GM12892 (cell line): ENCODE data around the gene LUC7L.

Source experiments
- DNase-seq: peaks from one replicate; pipeline ENCODE4 v3.0.0; 2011; ENCODE audit not compliant: insufficient read length
- FAIRE-seq: peaks from 2 replicates; lab custom pipeline; 2011; peaks lifted over from hg19 to GRCh38; lab: Jason Lieb, UNC
- POLR2A ChIP-seq: IDR thresholded peaks from 2 replicates; pipeline ENCODE4 v1.6.1; 2011; ENCODE audit warnings: low read depth, low read length, control low read depth
- POLR2AphosphoS5 ChIP-seq: IDR thresholded peaks from 2 replicates; pipeline ENCODE4 v1.6.1; 2011; ENCODE audit warnings: low read depth, low read length, control low read depth
- TAF1 ChIP-seq: IDR thresholded peaks from 2 replicates; pipeline ENCODE4 v1.6.1; 2011; ENCODE audit warnings: low read depth, mild to moderate bottlenecking, control low read depth, low read length, borderline replicate concordance

The LUC7L gene

DNA sequence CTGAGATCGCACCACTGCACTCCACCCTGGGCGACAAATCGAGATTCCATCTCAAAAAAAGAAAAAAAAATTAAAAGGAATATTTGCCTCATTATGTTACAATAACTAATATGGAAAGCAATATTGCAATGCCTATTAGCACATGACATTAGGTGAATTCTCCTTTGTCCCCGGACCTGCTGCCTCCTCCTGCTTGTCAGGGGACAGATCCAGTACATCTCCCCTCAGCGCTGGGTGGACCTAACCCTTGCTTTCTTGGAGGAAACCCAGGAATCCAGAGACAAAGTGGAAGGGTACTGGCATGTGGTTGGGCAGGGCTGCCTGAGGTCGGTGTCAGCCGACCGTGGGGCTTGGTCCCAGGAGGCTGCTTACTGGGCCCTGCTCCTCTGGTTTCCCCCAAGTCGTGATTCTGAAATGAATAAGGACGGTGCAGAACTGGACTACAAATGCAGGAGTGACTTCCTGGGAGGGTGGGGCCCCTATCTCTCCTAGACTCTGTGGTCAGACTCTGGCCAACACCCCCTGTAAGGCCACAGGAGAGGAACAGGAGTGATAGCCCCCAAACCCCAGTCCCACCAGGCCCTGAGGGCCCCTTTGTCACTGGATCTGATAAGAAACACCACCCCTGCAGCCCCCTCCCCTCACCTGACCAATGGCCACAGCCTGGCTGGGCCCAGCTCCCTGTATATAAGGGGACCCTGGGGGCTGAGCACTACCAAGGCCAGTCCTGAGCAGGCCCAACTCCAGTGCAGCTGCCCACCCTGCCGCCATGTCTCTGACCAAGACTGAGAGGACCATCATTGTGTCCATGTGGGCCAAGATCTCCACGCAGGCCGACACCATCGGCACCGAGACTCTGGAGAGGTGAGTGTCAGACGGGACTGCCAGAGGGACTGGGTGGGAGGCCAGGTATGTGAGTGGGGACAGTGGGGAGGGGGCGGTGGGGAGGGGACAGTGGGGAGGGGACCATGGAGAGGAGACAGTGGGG is 76.8 kb downstream of the LUC7L start, which contains the start of gene HBZ:
TSS of gene HBZ (plus strand) at position 504 of the 988 bp plus-strand sequence. CDS start at position 770, 266 bp downstream.
- no peak for DNase-seq
- TF ChIP-seq POLR2A (no peak), POLR2AphosphoS5 (no peak), TAF1 (no peak)
- FAIRE-seq, result no peak

DNA sequence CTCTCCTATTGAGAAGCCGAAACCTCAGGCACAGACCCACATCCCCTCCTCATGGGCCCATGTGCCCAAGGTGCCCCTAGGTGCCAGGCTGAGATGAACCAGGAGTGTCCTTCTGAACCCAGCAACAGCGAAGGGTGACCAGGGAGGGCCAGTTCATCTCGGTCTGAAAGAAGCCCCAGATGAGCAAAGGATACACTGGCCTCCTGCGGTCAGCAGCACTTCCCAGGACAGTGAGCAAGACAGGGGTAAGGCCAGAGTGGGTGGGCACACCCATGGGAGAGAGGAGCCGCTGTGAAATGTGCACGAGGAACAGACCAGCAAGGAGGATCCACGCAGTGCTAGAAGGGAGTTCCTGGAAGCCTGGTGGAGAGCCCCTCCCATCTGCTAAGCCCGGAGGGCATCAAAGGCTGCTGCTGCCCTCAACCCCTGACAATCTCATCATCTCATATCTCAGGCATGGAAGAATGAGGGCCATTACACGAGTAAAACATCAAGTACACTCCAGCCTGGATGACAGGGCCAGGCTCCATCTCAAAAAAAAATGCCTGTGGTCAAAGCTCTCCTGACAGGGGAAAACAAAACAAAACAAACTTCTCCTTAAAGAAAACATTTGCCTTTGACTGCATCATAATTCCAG is 80.1 kb downstream of the LUC7L start:
- FAIRE-seq, result no peak
- TF ChIP-seq TAF1, result no peak
- TF ChIP-seq POLR2AphosphoS5, result no peak
- TF ChIP-seq POLR2A, result no peak
- no peak for DNase-seq

DNA sequence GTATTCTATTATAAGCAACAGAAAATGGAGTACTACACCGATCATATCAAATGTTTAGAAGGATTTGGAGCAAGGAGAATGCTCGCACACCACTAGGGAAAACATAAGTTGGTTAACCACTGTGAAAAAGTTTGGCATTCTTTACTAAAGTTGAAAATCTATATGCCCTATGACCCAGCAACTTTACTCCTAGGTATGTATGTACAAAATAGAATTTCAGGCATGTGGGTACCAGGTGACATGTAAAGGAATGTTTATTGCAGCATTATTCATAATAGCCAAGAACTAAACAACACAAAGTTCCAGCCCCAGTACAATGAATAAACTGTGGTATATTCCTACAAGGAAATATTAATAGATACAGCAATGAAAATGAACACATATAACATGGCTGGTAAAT is 82.6 kb downstream of the LUC7L start:
- no peak for FAIRE-seq
- no peak for DNase-seq
- no peak for TF ChIP-seq POLR2A
- no peak for TF ChIP-seq POLR2AphosphoS5
- no peak for TF ChIP-seq TAF1

DNA sequence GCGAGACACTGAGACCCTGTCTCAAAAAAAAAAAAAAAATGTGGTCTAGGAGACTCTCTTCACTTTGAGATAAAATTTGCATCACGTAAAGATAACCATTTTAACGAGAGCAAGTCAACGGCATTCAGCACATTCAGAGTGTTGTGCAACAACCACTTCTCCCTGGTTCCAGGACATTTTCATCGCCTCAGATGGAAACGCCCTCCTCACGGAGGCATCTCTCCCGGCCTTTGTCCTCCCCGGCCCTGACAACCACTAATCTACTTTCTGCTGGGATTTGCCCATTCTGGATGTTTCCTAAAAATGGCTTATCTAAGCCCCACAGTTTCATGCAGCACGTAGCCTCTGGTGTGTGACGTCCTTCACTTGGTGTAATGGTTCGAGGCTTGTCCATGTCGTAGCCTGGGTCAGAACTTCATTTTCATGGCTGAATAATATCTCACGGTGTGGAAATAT is 84.4 kb downstream of the LUC7L start:
- DNase-seq, result no peak
- no peak for TF ChIP-seq POLR2A
- TF ChIP-seq TAF1, result no peak
- TF ChIP-seq POLR2AphosphoS5, result no peak
- no peak for FAIRE-seq

DNA sequence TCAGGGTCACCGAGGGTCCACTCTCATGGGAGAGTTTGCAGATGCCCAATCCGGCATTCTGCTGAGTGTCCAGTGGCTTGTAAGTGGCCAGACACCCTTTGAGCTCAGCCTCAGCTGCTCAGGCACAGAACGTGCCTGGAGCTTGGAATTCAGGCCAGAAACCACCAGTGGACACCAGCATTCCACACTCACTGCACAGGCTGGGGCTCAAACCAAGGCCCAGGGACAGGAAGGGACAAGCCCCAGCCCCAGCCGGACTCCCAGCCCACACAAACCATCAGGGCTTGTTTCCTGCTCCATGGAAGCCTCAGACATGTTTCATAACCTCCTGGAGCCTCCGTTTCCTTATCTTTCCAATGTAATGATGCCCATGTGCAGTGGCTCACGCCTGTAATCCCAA is 85.8 kb downstream of the LUC7L start:
- FAIRE-seq (no peak), DNase-seq (no peak)
- TF ChIP-seq POLR2A (no peak), POLR2AphosphoS5 (no peak), TAF1 (no peak)

DNA sequence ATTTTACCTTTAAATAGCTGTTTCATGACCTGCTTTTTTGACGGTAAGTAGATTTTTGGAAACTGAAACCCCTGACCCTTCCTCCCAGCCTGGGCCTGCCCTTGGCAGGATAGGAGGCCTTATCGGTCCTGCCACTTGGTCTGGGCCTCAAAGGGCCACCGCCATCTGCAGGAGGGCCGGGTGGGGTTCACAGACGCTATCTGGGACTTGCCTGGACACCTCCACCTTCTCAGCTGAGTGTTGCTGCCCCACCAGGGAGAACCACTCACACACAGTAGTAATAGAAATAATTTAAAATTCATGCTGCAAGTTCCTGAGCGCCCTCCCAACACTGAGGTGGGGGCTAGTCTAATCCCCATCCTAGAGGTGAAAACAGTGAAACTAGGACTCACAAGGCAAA is 86.2 kb downstream of the LUC7L start:
- FAIRE-seq, result no peak
- DNase-seq, result no peak
- TF ChIP-seq POLR2A (no peak), POLR2AphosphoS5 (no peak), TAF1 (no peak)

DNA sequence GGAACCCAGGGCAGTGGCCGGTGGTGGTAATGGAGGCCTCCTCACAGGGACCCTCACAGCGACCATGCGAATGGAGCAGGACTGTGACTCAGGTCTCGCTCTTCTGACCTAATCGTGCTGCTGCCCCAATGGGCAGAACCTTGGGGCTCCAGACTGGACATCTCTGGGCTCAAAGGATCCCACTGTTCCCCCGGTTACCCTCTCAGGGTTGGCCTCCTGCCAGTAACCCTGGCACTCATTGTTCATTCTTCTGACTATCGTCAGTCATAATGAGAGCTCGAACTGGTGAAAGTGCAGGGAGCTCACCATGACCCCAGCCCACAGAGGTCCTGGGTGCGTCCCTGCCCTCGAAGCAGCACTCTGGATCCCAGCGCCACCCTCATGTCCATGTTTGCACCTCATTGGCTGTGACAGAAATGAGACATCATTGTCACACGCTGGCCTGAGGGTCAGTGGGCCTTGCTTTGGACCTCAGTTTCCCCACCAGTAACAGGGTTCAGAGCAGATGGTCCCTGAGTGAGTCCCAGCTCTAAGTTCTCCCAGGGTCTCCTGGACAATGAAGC is 86.8 kb downstream of the LUC7L start:
- DNase-seq, result no peak
- FAIRE-seq, result no peak
- no peak for TF ChIP-seq TAF1
- TF ChIP-seq POLR2A, result no peak
- no peak for TF ChIP-seq POLR2AphosphoS5

DNA sequence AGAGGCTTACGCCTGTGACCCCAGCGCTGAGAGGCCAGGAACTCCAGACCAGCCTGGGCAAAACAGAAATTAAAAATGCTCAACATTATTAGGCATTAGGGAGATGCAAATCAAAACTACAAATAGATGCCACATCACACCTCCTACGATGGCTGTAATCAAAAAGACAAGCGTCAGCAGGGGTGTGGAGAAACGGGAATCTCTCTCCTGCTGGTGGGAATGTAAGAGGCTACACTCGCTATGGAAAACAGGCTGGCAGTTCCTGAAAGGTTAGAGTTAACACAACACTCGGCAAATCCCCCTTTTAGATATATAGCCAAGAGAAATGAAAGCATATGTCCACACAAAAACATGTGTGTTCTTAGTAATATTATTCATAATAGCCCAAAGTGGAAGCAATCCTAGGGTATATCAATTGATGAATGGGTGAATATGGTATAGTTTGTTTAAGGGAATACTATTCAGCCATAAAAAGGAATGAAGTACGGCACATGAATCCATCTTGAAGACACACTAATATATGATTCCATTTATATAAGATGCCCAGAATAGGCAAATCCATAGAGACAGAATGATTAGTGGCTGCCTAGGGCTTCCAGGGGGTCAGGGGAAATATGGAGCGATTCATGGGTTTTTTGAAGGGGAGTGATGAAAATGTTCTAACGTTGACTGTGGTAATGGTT is 88.9 kb downstream of the LUC7L start:
- TF ChIP-seq POLR2AphosphoS5, result no peak
- no peak for TF ChIP-seq TAF1
- TF ChIP-seq POLR2A, result no peak
- FAIRE-seq, result no peak
- no peak for DNase-seq
